ENCODE results near the gene MPDZ.

MPDZ gene

GRCh38 chr9:13279284-13280141, at the start of gene MPDZ:
TSS of gene MPDZ (minus strand) at chr9:13279692. CDS start at chr9:13250315, 29,377 bp downstream.
- H3K36me3 ChIP-seq (replicated peaks): no peaks in the 10 kb centered on the region
- peak; percentile 77 for DNase-seq
- in situ Hi-C loops (cut with HindIII; ENCODE audit: low pct_ligation_motif_present, low sequenced_read_pairs): no loop called here
- peak within 1 kb of the TSS; percentile 99 for H3K27ac ChIP-seq
- H3K27me3 ChIP-seq (replicated peaks): no peaks in the 10 kb centered on the region
- TF ChIP-seq CTCF (IDR thresholded peaks at IDR 0.05; ENCODE audit: low read depth, low read length, missing control alignments): no peak
- H3K4me3 ChIP-seq (ENCODE audit: low read depth, low read length): peak within 1 kb of the TSS; percentile 75

GRCh38 chr9:13324988-13325387, 45.5 kb upstream of the MPDZ start:
- no peak for TF ChIP-seq CTCF (IDR thresholded peaks at IDR 0.05; ENCODE audit: low read depth, low read length, missing control alignments)
- Histone ChIP-seq H3K27me3 (replicated peaks) (no peaks in the 10 kb centered on the region), H3K36me3 (replicated peaks) (no peaks in the 10 kb centered on the region), H3K27ac (no peak overlapping the region), H3K4me3 (ENCODE audit: low read depth, low read length) (no peak overlapping the region)
- DNase-seq: peak; percentile 5
- in situ Hi-C loops (cut with HindIII; ENCODE audit: low pct_ligation_motif_present, low sequenced_read_pairs): no loop called here

GRCh38 chr9:13322828-13323550, 43.5 kb upstream of the MPDZ start:
- Histone ChIP-seq H3K36me3 (replicated peaks) (no peaks in the 10 kb centered on the region), H3K4me3 (ENCODE audit: low read depth, low read length) (no peak overlapping the region), H3K27me3 (replicated peaks) (no peaks in the 10 kb centered on the region), H3K27ac (no peak overlapping the region)
- TF ChIP-seq CTCF (IDR thresholded peaks at IDR 0.05; ENCODE audit: low read depth, low read length, missing control alignments): no peak
- DNase-seq: no peak
- in situ Hi-C loops (cut with HindIII; ENCODE audit: low pct_ligation_motif_present, low sequenced_read_pairs): no loop called here

GRCh38 chr9:13318027-13318426, 38.5 kb upstream of the MPDZ start:
- Histone ChIP-seq H3K36me3 (replicated peaks) (no peaks in the 10 kb centered on the region), H3K4me3 (ENCODE audit: low read depth, low read length) (no peak overlapping the region), H3K27ac (no peak overlapping the region), H3K27me3 (replicated peaks) (no peaks in the 10 kb centered on the region)
- in situ Hi-C loops (cut with HindIII; ENCODE audit: low pct_ligation_motif_present, low sequenced_read_pairs): no loop called here
- DNase-seq: no peak
- no peak for TF ChIP-seq CTCF (IDR thresholded peaks at IDR 0.05; ENCODE audit: low read depth, low read length, missing control alignments)

GRCh38 chr9:13296972-13297371, 17.5 kb upstream of the MPDZ start:
- Histone ChIP-seq H3K36me3 (replicated peaks) (no peaks in the 10 kb centered on the region), H3K27ac (no peak overlapping the region), H3K4me3 (ENCODE audit: low read depth, low read length) (no peak overlapping the region), H3K27me3 (replicated peaks) (no peaks in the 10 kb centered on the region)
- in situ Hi-C loops (cut with HindIII; ENCODE audit: low pct_ligation_motif_present, low sequenced_read_pairs): no loop called here
- no peak for DNase-seq
- no peak for TF ChIP-seq CTCF (IDR thresholded peaks at IDR 0.05; ENCODE audit: low read depth, low read length, missing control alignments)
